OCI-LY7 (cell line): ENCODE results near the gene PTGDS. TPM values are rescaled to one million over a fixed set of nuclear protein-coding genes. Genes with fewer than 3 reads are reported as not detected.

Experiments
- BruUV-seq: library from RNA; stranded (reverse); fragments of 400-500 nt; replicated peaks from 2 replicates; lab custom pipeline; 2021; lab: Mats Ljungman, UMichigan
- CTCF ChIA-PET: fragments of 300-600 bp; sonication (Branson Sonifier 250); formaldehyde crosslinking; loops from one replicate; lab custom pipeline; 2022; ENCODE audit warnings: antibody characterized with exemption; ENCODE audit not compliant: unreplicated experiment; lab: Charles Lee
- POLR2A ChIA-PET: fragments of 300-600 bp; sonication (Branson Sonifier 250); formaldehyde crosslinking; loops from one replicate; lab custom pipeline; 2022; ENCODE audit warnings: antibody characterized with exemption; lab: Charles Lee
- DNase-seq: peaks from one replicate; pipeline ENCODE4 v3.0.0-alpha.2; 2015; ENCODE audit warnings: low spot score
- H2AFZ ChIP-seq: fragments of 200-600 bp; sonication (generic), shearing (Covaris generic); 2 replicates; pipeline ENCODE4 v1.6.1; 2014; ENCODE audit warnings: mild to moderate bottlenecking, antibody characterized with exemption, low read length, moderate library complexity
- H3K27ac ChIP-seq: fragments of 200-600 bp; sonication (generic); 2 replicates; pipeline ENCODE4 v1.5.1; 2014; ENCODE audit warnings: mixed run types, low read depth, mild to moderate bottlenecking, moderate library complexity, low read length, inconsistent platforms; ENCODE audit not compliant: poor library complexity, severe bottlenecking
- H3K36me3 ChIP-seq: fragments of 200-600 bp; sonication (generic); 2 replicates; pipeline ENCODE4 v1.6.1; 2014; ENCODE audit warnings: mild to moderate bottlenecking, antibody characterized with exemption, low read length, moderate library complexity, mixed read lengths; ENCODE audit not compliant: insufficient read depth
- H3K4me1 ChIP-seq: fragments of 200-600 bp; sonication (generic); 2 replicates; pipeline ENCODE4 v1.5.1; 2014; ENCODE audit warnings: mild to moderate bottlenecking, low read length; ENCODE audit not compliant: insufficient read depth, poor library complexity, severe bottlenecking
- H3K4me2 ChIP-seq: fragments of 200-600 bp; sonication (generic); 2 replicates; pipeline ENCODE4 v1.6.1; 2014; ENCODE audit warnings: mild to moderate bottlenecking, low read length
- H3K4me3 ChIP-seq: fragments of 200-600 bp; sonication (generic); 2 replicates; pipeline ENCODE4 v1.5.1; 2014; ENCODE audit warnings: mild to moderate bottlenecking, low read depth, low read length; ENCODE audit not compliant: poor library complexity, severe bottlenecking
- H3K79me2 ChIP-seq: fragments of 200-600 bp; sonication (generic); 2 replicates; pipeline ENCODE4 v1.6.1; 2016; ENCODE audit warnings: low read depth, mild to moderate bottlenecking, low read length, moderate library complexity, mixed read lengths; ENCODE audit not compliant: insufficient read depth
- H3K9me2 ChIP-seq: fragments of 200-600 bp; sonication (generic); 2 replicates; pipeline ENCODE4 v1.6.1; 2016; ENCODE audit warnings: mild to moderate bottlenecking, low read length, mixed read lengths; ENCODE audit not compliant: insufficient read depth
- H3K9me3 ChIP-seq: fragments of 200-600 bp; sonication (generic); 2 replicates; pipeline ENCODE4 v1.6.1; 2014; ENCODE audit warnings: mild to moderate bottlenecking, mixed run types, low read length, mixed read lengths
- H4K20me1 ChIP-seq: fragments of 200-600 bp; sonication (generic); 2 replicates; pipeline ENCODE4 v1.6.1; 2014; ENCODE audit warnings: mild to moderate bottlenecking, antibody characterized with exemption, low read length, moderate library complexity, mixed read lengths; ENCODE audit not compliant: insufficient read depth
- CTCF ChIP-seq: fragments of 200-600 bp; sonication (generic); conservative IDR thresholded peaks from 2 replicates; pipeline ENCODE4 v1.5.1; 2014; ENCODE audit warnings: mild to moderate bottlenecking, antibody characterized with exemption, low read length, moderate library complexity, mixed read lengths
- EZH2phosphoT487 ChIP-seq: fragments of 200-600 bp; sonication (generic); IDR thresholded peaks from 2 replicates; pipeline ENCODE4 v1.6.1; 2018; ENCODE audit warnings: low read depth, borderline replicate concordance, mild to moderate bottlenecking, mixed run types, antibody characterized with exemption, low read length, moderate library complexity, mixed read lengths
- intact Hi-C: fragments of 100-400 bp; cut with micrococcal nuclease; formaldehyde crosslinking; loops from one replicate; pipeline ENCODE4 v1.10.0; 2022; ENCODE audit not compliant: unreplicated experiment
- total RNA-seq, 2 experiments: library from RNA; depleted of rRNA in 1 of 2; stranded (reverse); fragments of >200 nt in 1 of 2; shearing (Covaris generic) in 1 of 2; gene quantifications; 2 replicates each; pipeline ENCODE4 v1.2.3, GENCODE V29; 2014 to 2022

PTGDS gene
- total RNA-seq, 2 experiments from 2014 or later = not detected

GRCh38 chr9:137025517-137025966 lies 48.2 kb downstream of the PTGDS start:
- intact Hi-C loops = no loop called here
- Histone ChIP-seq H4K20me1 (no peaks in the 10 kb centered on the region), H3K79me2 (no peaks in the 10 kb centered on the region), H3K36me3 (no peaks in the 10 kb centered on the region), H3K4me2 (no peak overlapping the region), H3K9me3 (no peaks in the 10 kb centered on the region), H3K4me3 (no peak overlapping the region), H3K27ac (no peak overlapping the region), H2AFZ (no peak overlapping the region), H3K9me2 (no peaks in the 10 kb centered on the region), H3K4me1 (peaks cover 33% of the 10 kb centered on the region)
- POLR2A ChIA-PET = no interaction called here
- CTCF ChIA-PET = interaction anchor here (0.5 to 0.8 kb wide), 2 partner anchors 10 to 17 kb away, joined by 3 read pairs; no protein-coding TSS in a partner anchor
- no peak for TF ChIP-seq CTCF
- no peak for TF ChIP-seq EZH2phosphoT487
- BruUV-seq = no TSS peak
- peak; percentile 57 for DNase-seq

- Histone ChIP-seq H3K4me2 (no peak overlapping the region), H4K20me1 (no peaks in the 10 kb centered on the region), H3K79me2 (no peaks in the 10 kb centered on the region), H3K27ac (no peak overlapping the region), H3K4me3 (no peak overlapping the region), H3K4me1 (peaks cover 36% of the 10 kb centered on the region), H3K36me3 (no peaks in the 10 kb centered on the region), H3K9me2 (no peaks in the 10 kb centered on the region), H3K9me3 (no peaks in the 10 kb centered on the region), H2AFZ (no peak overlapping the region)
- ChIA-PET POLR2A (no interaction called here), CTCF (interaction anchor here (0.7 kb wide), 1 partner anchor 41 kb away, joined by 4 read pairs; no protein-coding TSS in a partner anchor)
- BruUV-seq = no TSS peak
- intact Hi-C loops = no loop called here
- no peak for TF ChIP-seq EZH2phosphoT487
- no peak for TF ChIP-seq CTCF
- no peak for DNase-seq
Observed at GRCh38 chr9:137026384-137026783, 49.1 kb downstream of the PTGDS start.

- CTCF ChIA-PET = no interaction called here
- Histone ChIP-seq H2AFZ (no peak overlapping the region), H3K79me2 (no peaks in the 10 kb centered on the region), H3K4me2 (no peak overlapping the region), H3K4me3 (no peak overlapping the region), H3K9me3 (no peaks in the 10 kb centered on the region), H3K9me2 (no peaks in the 10 kb centered on the region), H3K27ac (no peak overlapping the region), H3K36me3 (no peaks in the 10 kb centered on the region), H4K20me1 (no peaks in the 10 kb centered on the region), H3K4me1 (peaks cover 37% of the 10 kb centered on the region)
- intact Hi-C loops = no loop called here
- TF ChIP-seq CTCF = no peak
- no peak for TF ChIP-seq EZH2phosphoT487
- no TSS peak for BruUV-seq
- no peak for DNase-seq
- POLR2A ChIA-PET = no interaction called here
Observed at GRCh38 chr9:137026828-137027227, 49.5 kb downstream of the PTGDS start.
